GM21447 (cell line): ENCODE data around the gene ANKLE1.
"Not testable (repeated sequence)": the region's sequence is repeated elsewhere in the genome, so short reads cannot be mapped to it uniquely, and the experiment has no call there.

Source experiments
- ATAC-seq: cut with Tn5 transposase; IDR thresholded peaks from one replicate; pipeline ENCODE4 v1.9.1; 2021; ENCODE audit not compliant: unreplicated experiment

Gene ANKLE1

GRCh38 chr19:17283504-17283996 is 1.8 kb downstream of the ANKLE1 start:
- ATAC-seq: no peak

GRCh38 chr19:17285415-17286135 is 3.9 kb downstream of the ANKLE1 start:
- no peak for ATAC-seq

- no peak for ATAC-seq
Observed at GRCh38 chr19:17286263-17286662, 4.6 kb downstream of the ANKLE1 start.

- ATAC-seq: no peak
Observed at GRCh38 chr19:17286752-17287151, 5.1 kb downstream of the ANKLE1 start.

- no peak for ATAC-seq
Observed at GRCh38 chr19:17289489-17289888, 7.8 kb downstream of the ANKLE1 start.

- peak; percentile 87 for ATAC-seq
Observed at GRCh38 chr19:17292301-17293074, 10.8 kb downstream of the ANKLE1 start.

GRCh38 chr19:17293605-17294004 is 11.9 kb downstream of the ANKLE1 start:
- ATAC-seq: no peak

GRCh38 chr19:17294051-17294891 is 12.6 kb downstream of the ANKLE1 start:
- no peak for ATAC-seq

- not testable (repeated sequence) for ATAC-seq
Observed at GRCh38 chr19:17295551-17295950, 13.8 kb downstream of the ANKLE1 start.

GRCh38 chr19:17296273-17296672 is 14.6 kb downstream of the ANKLE1 start:
- ATAC-seq: no peak

GRCh38 chr19:17296976-17297375 is 15.3 kb downstream of the ANKLE1 start:
- no peak for ATAC-seq

GRCh38 chr19:17300992-17301619 is 19.4 kb downstream of the ANKLE1 start:
- ATAC-seq: no peak

- ATAC-seq: no peak
Observed at GRCh38 chr19:17302391-17303166, 20.9 kb downstream of the ANKLE1 start.

GRCh38 chr19:17303167-17303939 is 21.7 kb downstream of the ANKLE1 start, which contains the start of gene ABHD8:
Gene ABHD8, minus strand, starts transcription at chr19:17303425. Its CDS starts 1,809 bp downstream, at chr19:17301616.
- peak; percentile 60 for ATAC-seq

- no peak for ATAC-seq
Observed at GRCh38 chr19:17303940-17304267, 22.2 kb downstream of the ANKLE1 start.

- no peak for ATAC-seq
Observed at GRCh38 chr19:17304386-17305215, 22.9 kb downstream of the ANKLE1 start.

GRCh38 chr19:17305216-17305516 is 23.5 kb downstream of the ANKLE1 start:
- ATAC-seq: no peak

GRCh38 chr19:17305517-17306284 is 24.0 kb downstream of the ANKLE1 start, which contains the start of gene MRPL34:
Gene MRPL34, plus strand, starts transcription at chr19:17305872. Its CDS starts 21 bp downstream, at chr19:17305893.
- peak; percentile 57 for ATAC-seq
